Measurements from ENCODE around the gene NADSYN1. TPM values are rescaled to one million over a fixed set of nuclear protein-coding genes. Genes with fewer than 3 reads are reported as not detected.
A peak's percentile ranks its signal among the peaks of the same experiment; 100 is the strongest.

The NADSYN1 gene
- total RNA-seq, 1 experiment from 2014 or later, result 45.1 TPM

GRCh38 chr11:71461696-71462095, 8.7 kb downstream of the NADSYN1 start:
- H3K27me3 Mint-ChIP-seq (ENCODE audit: low read depth), result no peaks in the 10 kb centered on the region
- no peak overlapping the region for H3K4me3 Mint-ChIP-seq
- TF ChIP-seq IRF2 (CRISPR knock-in tag; IDR thresholded peaks at IDR 0.05; ENCODE audit: borderline replicate concordance, low read depth) (no peak), CTCF (IDR thresholded peaks at IDR 0.05) (no peak), ZBTB21 (CRISPR knock-in tag; IDR thresholded peaks at IDR 0.05; ENCODE audit: borderline replicate concordance) (no peak), NFYB (CRISPR knock-in tag; conservative IDR thresholded peaks at IDR 0.05; ENCODE audit: low read depth) (no peak)
- TF ChIP-seq, protein P1, sequence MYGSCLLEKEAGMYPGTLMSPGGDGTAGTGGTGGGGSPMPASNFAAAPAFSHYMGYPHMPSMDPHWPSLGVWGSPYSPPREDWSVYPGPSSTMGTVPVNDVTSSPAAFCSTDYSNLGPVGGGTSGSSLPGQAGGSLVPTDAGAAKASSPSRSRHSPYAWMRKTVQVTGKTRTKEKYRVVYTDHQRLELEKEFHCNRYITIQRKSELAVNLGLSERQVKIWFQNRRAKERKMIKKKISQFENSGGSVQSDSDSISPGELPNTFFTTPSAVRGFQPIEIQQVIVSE (CRISPR knock-in tag; IDR thresholded peaks at IDR 0.05; ENCODE audit: borderline replicate concordance), result no peak

DNA sequence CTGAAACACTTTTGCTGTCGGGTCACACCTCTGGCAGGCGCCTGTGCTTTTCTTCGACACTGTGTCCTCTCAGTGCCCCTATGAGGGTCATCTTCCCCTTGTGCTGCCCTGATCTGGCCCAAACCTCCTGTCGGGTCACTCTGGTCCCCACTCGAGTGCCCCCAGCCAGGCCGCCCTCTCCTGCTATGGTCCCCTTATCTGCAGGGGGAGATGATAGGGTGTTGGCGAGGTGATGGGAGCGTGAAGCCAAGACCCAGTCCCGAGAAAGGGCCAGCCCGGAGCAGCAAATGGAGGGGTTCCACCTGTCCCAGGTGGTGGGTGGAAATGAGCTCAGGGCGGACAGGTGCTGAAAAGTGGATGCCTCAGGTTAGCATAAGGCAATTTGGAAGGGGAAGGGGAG, 9.7 kb downstream of the NADSYN1 start:
- DNase-seq (ENCODE audit: low spot score), result no peak
- ChIA-PET POLR2A (no interaction called here), CTCF (interaction anchor here (1.0 to 1.3 kb wide), 2 partner anchors 10 to 117 kb away, joined by 3 to 4 read pairs; partner anchors contain the start of gene NADSYN1)
- Mint-ChIP-seq H3K9me3 (peaks cover 7% of the 10 kb centered on the region), H3K4me1 (no peaks in the 10 kb centered on the region), H3K27ac (peak overlapping the region; percentile 38; the same call in 1 of the 2 replicates), H3K36me3 (peaks cover 41% of the 10 kb centered on the region), H3K4me3 (no peak overlapping the region), H3K27me3 (ENCODE audit: low read depth) (no peaks in the 10 kb centered on the region)
- no peak for ATAC-seq
- TF ChIP-seq ZNF532 (CRISPR knock-in tag; IDR thresholded peaks at IDR 0.05; ENCODE audit: borderline replicate concordance) (no peak), ATF1 (CRISPR knock-in tag; IDR thresholded peaks at IDR 0.05) (no peak), ZNF263 (CRISPR knock-in tag; IDR thresholded peaks at IDR 0.05; ENCODE audit: low read depth) (no peak), HMGXB4 (CRISPR knock-in tag; IDR thresholded peaks at IDR 0.05) (no peak), ZNF512 (CRISPR knock-in tag; IDR thresholded peaks at IDR 0.05; ENCODE audit: borderline replicate concordance) (no peak), JUN (CRISPR knock-in tag; IDR thresholded peaks at IDR 0.05) (no peak), NFATC4 (CRISPR knock-in tag; IDR thresholded peaks at IDR 0.05) (no peak), ZNF232 (CRISPR knock-in tag; IDR thresholded peaks at IDR 0.05) (no peak), ZNF416 (CRISPR knock-in tag; IDR thresholded peaks at IDR 0.05) (no peak), CBFB (CRISPR knock-in tag; IDR thresholded peaks at IDR 0.05; ENCODE audit: low read depth) (no peak), ZNF219 (CRISPR knock-in tag; IDR thresholded peaks at IDR 0.05; ENCODE audit: borderline replicate concordance) (no peak), IRF1 (CRISPR knock-in tag; IDR thresholded peaks at IDR 0.05) (no peak)
- TF ChIP-seq, protein P2, sequence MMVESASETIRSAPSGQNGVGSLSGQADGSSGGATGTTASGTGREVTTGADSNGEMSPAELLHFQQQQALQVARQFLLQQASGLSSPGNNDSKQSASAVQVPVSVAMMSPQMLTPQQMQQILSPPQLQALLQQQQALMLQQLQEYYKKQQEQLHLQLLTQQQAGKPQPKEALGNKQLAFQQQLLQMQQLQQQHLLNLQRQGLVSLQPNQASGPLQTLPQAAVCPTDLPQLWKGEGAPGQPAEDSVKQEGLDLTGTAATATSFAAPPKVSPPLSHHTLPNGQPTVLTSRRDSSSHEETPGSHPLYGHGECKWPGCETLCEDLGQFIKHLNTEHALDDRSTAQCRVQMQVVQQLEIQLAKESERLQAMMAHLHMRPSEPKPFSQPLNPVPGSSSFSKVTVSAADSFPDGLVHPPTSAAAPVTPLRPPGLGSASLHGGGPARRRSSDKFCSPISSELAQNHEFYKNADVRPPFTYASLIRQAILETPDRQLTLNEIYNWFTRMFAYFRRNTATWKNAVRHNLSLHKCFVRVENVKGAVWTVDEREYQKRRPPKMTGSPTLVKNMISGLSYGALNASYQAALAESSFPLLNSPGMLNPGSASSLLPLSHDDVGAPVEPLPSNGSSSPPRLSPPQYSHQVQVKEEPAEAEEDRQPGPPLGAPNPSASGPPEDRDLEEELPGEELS (CRISPR knock-in tag; IDR thresholded peaks at IDR 0.05), result no peak
- TF ChIP-seq, protein P3, sequence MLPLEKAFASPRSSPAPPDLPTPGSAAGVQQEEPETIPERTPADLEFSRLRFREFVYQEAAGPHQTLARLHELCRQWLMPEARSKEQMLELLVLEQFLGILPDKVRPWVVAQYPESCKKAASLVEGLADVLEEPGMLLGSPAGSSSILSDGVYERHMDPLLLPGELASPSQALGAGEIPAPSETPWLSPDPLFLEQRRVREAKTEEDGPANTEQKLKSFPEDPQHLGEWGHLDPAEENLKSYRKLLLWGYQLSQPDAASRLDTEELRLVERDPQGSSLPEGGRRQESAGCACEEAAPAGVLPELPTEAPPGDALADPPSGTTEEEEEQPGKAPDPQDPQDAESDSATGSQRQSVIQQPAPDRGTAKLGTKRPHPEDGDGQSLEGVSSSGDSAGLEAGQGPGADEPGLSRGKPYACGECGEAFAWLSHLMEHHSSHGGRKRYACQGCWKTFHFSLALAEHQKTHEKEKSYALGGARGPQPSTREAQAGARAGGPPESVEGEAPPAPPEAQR (CRISPR knock-in tag; IDR thresholded peaks at IDR 0.05), result no peak

More at GRCh38 chr11:71461696-71462095, 8.7 kb downstream of the NADSYN1 start:
- Mint-ChIP-seq H3K4me1 (no peaks in the 10 kb centered on the region), H3K9me3 (no peaks in the 10 kb centered on the region), H3K36me3 (peaks cover 33% of the 10 kb centered on the region), H3K27ac (peak overlapping the region; percentile 60; the same call in 1 of the 2 replicates)
- DNase-seq (ENCODE audit: low spot score) (no peak), ATAC-seq (no peak)
- ChIA-PET CTCF (no interaction called here), POLR2A (no interaction called here)

All from WTC11 (cell line).